Epithelial cell of proximal tubule (primary cell): Measurements from ENCODE around the gene ABI3BP. TPM values are rescaled to one million over a fixed set of nuclear protein-coding genes. Genes with fewer than 3 reads are reported as not detected.

ENCODE experiments used
- DNase-seq: peaks from one replicate; pipeline ENCODE4 v3.0.0-alpha.2; 2011; ENCODE audit warnings: low read depth
- H3K4me3 ChIP-seq: 2 replicates; pipeline ENCODE4 v1.5.1; 2011; ENCODE audit warnings: low read depth, mild to moderate bottlenecking, low read length
- CTCF ChIP-seq: conservative IDR thresholded peaks from 2 replicates; pipeline ENCODE4 v1.5.1; 2012; ENCODE audit warnings: low read depth, mild to moderate bottlenecking, low read length
- total RNA-seq: library from RNA; depleted of rRNA; stranded (reverse); fragments of >200 nt; gene quantifications from 2 replicates; pipeline ENCODE4 v1.2.3, GENCODE V29; 2015

ABI3BP gene
- total RNA-seq, 1 donor from 2014 or later: 3.6 TPM

GRCh38 chr3:100798012-100798411, 195.2 kb downstream of the ABI3BP start:
- no peak for DNase-seq
- TF ChIP-seq CTCF: no peak
- no peak overlapping the region for H3K4me3 ChIP-seq

- DNase-seq: no peak
- no peak overlapping the region for H3K4me3 ChIP-seq
- TF ChIP-seq CTCF: peak; percentile 57
Measured at GRCh38 chr3:100796556-100796955, 196.7 kb downstream of the ABI3BP start.

- no peak for TF ChIP-seq CTCF
- DNase-seq: no peak
- no peak overlapping the region for H3K4me3 ChIP-seq
Measured at GRCh38 chr3:100789579-100789978, 203.6 kb downstream of the ABI3BP start.

GRCh38 chr3:100783619-100784018, 209.6 kb downstream of the ABI3BP start:
- no peak overlapping the region for H3K4me3 ChIP-seq
- no peak for DNase-seq
- no peak for TF ChIP-seq CTCF

GRCh38 chr3:100782906-100783305, 210.3 kb downstream of the ABI3BP start:
- TF ChIP-seq CTCF: no peak
- DNase-seq: no peak
- no peak overlapping the region for H3K4me3 ChIP-seq

- no peak for DNase-seq
- H3K4me3 ChIP-seq: no peak overlapping the region
- no peak for TF ChIP-seq CTCF
Measured at GRCh38 chr3:100782348-100782747, 210.9 kb downstream of the ABI3BP start.

GRCh38 chr3:100781301-100781700, 211.9 kb downstream of the ABI3BP start:
- no peak overlapping the region for H3K4me3 ChIP-seq
- no peak for TF ChIP-seq CTCF
- DNase-seq: no peak
